ENCODE results near the gene CEP85L.

Gene CEP85L

GRCh38 chr6:118667988-118668387 lies 16.6 kb upstream of the CEP85L start:
- Histone ChIP-seq H3K27ac (ENCODE audit: low read depth, low read length) (no peak overlapping the region), H3K79me2 (ENCODE audit: control insufficient read depth, insufficient read depth, low read length) (no peaks in the 10 kb centered on the region), H4K5ac (ENCODE audit: low read length) (no peak overlapping the region), H3K23ac (ENCODE audit: low read length) (no peak overlapping the region), H3K36me3 (ENCODE audit: control insufficient read depth, insufficient read depth, low read length) (no peaks in the 10 kb centered on the region), H3K56ac (ENCODE audit: low read length) (no peak overlapping the region), H3K4ac (ENCODE audit: low read depth, low read length) (no peak overlapping the region), H2BK15ac (replicated peaks; ENCODE audit: low read depth) (no peak overlapping the region), H3K4me3 (ENCODE audit: low read length) (no peak overlapping the region), H2BK5ac (ENCODE audit: low read length) (no peak overlapping the region), H3K4me2 (ENCODE audit: low read length) (no peak overlapping the region), H3K9ac (ENCODE audit: low read length) (no peak overlapping the region), H3K18ac (ENCODE audit: low read length) (no peak overlapping the region), H3K79me1 (ENCODE audit: low read length) (no peaks in the 10 kb centered on the region), H3K27me3 (ENCODE audit: insufficient read depth, low read length, poor library complexity) (no peaks in the 10 kb centered on the region), H4K8ac (ENCODE audit: low read depth, low read length) (no peak overlapping the region), H3K4me1 (ENCODE audit: control insufficient read depth, low read depth, low read length) (no peaks in the 10 kb centered on the region), H2BK120ac (ENCODE audit: low read depth, low read length) (no peak overlapping the region), H2AK5ac (ENCODE audit: low read length) (no peak overlapping the region)
- WGBS (ENCODE audit: extremely low coverage, insufficient coverage, low lambda C conversion rate): no CpG with 5 or more reads among the region's 1 CpG
- DNase-seq: no peak

DNA sequence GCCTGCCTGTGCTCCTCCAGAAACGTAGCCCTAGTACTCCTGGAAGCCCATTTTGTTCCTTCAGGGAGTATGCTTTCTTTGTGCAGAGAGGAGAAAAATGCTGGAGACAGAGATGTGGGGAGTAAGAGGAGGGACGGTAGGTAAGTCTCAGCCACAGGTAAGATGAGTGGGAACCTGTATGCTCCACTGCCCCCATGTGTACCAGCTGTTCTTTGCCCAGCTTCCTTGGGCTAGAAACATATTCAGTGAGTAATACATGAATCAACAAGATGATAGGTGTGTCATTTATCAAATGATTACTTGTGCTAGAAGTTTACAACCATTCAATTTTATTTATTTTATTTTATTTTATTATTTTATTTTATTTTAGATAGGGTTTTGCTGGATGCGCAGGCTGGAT lies 13.6 kb upstream of the CEP85L start:
- no CpG with 5 or more reads among the region's 3 CpGs for WGBS (ENCODE audit: extremely low coverage, insufficient coverage, low lambda C conversion rate)
- Histone ChIP-seq H4K8ac (ENCODE audit: low read depth, low read length) (no peak overlapping the region), H3K4me3 (ENCODE audit: low read length) (no peak overlapping the region)

DNA sequence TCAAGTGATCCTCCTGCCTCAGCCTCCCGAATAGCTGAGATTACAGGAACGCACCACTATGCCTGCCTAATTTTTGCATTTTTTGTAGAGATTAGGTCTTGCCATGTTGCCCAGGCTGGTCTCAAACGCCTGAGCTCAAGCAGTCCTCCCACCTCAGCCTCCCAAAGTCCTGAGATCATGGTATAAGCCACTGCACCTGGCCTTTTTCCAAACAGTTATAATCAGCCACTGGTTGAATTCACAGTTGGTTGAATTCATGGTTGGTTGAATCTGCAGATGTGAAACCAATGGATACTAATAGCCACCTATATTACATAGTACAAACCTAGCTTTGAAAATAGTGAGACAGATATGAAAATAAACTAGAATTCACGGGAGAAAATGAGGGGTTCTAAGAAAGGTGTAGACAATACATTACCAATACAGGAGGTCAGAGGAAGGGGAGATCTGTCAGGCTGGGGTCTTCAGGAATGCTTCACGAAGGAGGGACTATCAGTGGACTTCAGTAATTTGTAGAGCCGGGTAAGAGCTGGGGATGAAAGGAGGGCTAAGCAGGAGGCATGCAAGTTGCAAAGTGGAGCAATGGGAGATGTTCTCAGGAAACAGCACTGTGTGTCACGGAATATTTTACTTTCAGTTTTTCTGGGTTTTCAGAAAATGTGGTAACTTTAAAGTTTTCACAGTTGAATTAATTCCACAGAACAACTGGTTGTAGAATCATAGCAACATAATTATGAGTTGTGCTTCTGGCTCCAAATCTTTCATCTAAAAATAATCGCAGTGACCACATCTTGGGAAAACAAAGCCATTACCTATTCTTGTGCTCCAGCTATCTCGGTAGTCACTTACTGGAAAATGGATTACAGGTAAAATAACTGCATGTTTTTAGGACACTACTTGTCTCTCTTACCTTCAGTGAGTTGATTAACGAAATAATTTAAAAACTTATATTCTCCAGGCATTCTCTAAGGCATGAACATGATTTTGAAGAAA lies 12.9 kb upstream of the CEP85L start:
- WGBS (ENCODE audit: extremely low coverage, insufficient coverage, low lambda C conversion rate): no CpG with 5 or more reads among the region's 10 CpGs
- no peaks in the 10 kb centered on the region for H3K79me1 ChIP-seq (ENCODE audit: low read length)

More for the DNA sequence above, 13.6 kb upstream of the CEP85L start:
- no peak overlapping the region for H3K4me2 ChIP-seq (ENCODE audit: low read length)
- H2BK120ac ChIP-seq (ENCODE audit: low read depth, low read length): no peak overlapping the region
- H4K5ac ChIP-seq (ENCODE audit: low read length): no peak overlapping the region
- DNase-seq: no peak
- H3K27me3 ChIP-seq (ENCODE audit: insufficient read depth, low read length, poor library complexity): no peaks in the 10 kb centered on the region
- no peak overlapping the region for H2BK15ac ChIP-seq (replicated peaks; ENCODE audit: low read depth)
- no peak overlapping the region for H3K4ac ChIP-seq (ENCODE audit: low read depth, low read length)
- H3K79me1 ChIP-seq (ENCODE audit: low read length): no peaks in the 10 kb centered on the region
- no peak overlapping the region for H3K27ac ChIP-seq (ENCODE audit: low read depth, low read length)
- H2AK5ac ChIP-seq (ENCODE audit: low read length): no peak overlapping the region
- no peak overlapping the region for H3K9ac ChIP-seq (ENCODE audit: low read length)
- no peak overlapping the region for H3K23ac ChIP-seq (ENCODE audit: low read length)
- no peak overlapping the region for H2BK5ac ChIP-seq (ENCODE audit: low read length)
- no peaks in the 10 kb centered on the region for H3K4me1 ChIP-seq (ENCODE audit: control insufficient read depth, low read depth, low read length)
- H3K18ac ChIP-seq (ENCODE audit: low read length): no peak overlapping the region
- H3K56ac ChIP-seq (ENCODE audit: low read length): no peak overlapping the region
- no peaks in the 10 kb centered on the region for H3K36me3 ChIP-seq (ENCODE audit: control insufficient read depth, insufficient read depth, low read length)
- no peaks in the 10 kb centered on the region for H3K79me2 ChIP-seq (ENCODE audit: control insufficient read depth, insufficient read depth, low read length)

GRCh38 chr6:118661831-118662230 lies 10.4 kb upstream of the CEP85L start:
- no peak overlapping the region for H3K9ac ChIP-seq (ENCODE audit: low read length)
- H2BK120ac ChIP-seq (ENCODE audit: low read depth, low read length): no peak overlapping the region
- H3K36me3 ChIP-seq (ENCODE audit: control insufficient read depth, insufficient read depth, low read length): no peaks in the 10 kb centered on the region
- no peak overlapping the region for H3K18ac ChIP-seq (ENCODE audit: low read length)
- DNase-seq: peak; percentile 55
- H3K27me3 ChIP-seq (ENCODE audit: insufficient read depth, low read length, poor library complexity): no peaks in the 10 kb centered on the region
- H2BK5ac ChIP-seq (ENCODE audit: low read length): no peak overlapping the region
- no peaks in the 10 kb centered on the region for H3K79me2 ChIP-seq (ENCODE audit: control insufficient read depth, insufficient read depth, low read length)
- no peak overlapping the region for H3K23ac ChIP-seq (ENCODE audit: low read length)
- no peak overlapping the region for H4K5ac ChIP-seq (ENCODE audit: low read length)
- H3K56ac ChIP-seq (ENCODE audit: low read length): no peak overlapping the region
- H4K8ac ChIP-seq (ENCODE audit: low read depth, low read length): no peak overlapping the region
- H3K4ac ChIP-seq (ENCODE audit: low read depth, low read length): no peak overlapping the region
- no peak overlapping the region for H3K4me3 ChIP-seq (ENCODE audit: low read length)
- H3K4me2 ChIP-seq (ENCODE audit: low read length): no peak overlapping the region
- WGBS (ENCODE audit: extremely low coverage, insufficient coverage, low lambda C conversion rate): no CpG with 5 or more reads among the region's 3 CpGs
- H2BK15ac ChIP-seq (replicated peaks; ENCODE audit: low read depth): no peak overlapping the region
- H3K4me1 ChIP-seq (ENCODE audit: control insufficient read depth, low read depth, low read length): no peaks in the 10 kb centered on the region
- H2AK5ac ChIP-seq (ENCODE audit: low read length): no peak overlapping the region
- H3K27ac ChIP-seq (ENCODE audit: low read depth, low read length): no peak overlapping the region
- H3K79me1 ChIP-seq (ENCODE audit: low read length): no peaks in the 10 kb centered on the region

More for the DNA sequence above, 12.9 kb upstream of the CEP85L start:
- Histone ChIP-seq H3K27me3 (ENCODE audit: insufficient read depth, low read length, poor library complexity) (no peaks in the 10 kb centered on the region), H3K9ac (ENCODE audit: low read length) (no peak overlapping the region), H3K56ac (ENCODE audit: low read length) (no peak overlapping the region), H3K4me1 (ENCODE audit: control insufficient read depth, low read depth, low read length) (no peaks in the 10 kb centered on the region), H3K23ac (ENCODE audit: low read length) (no peak overlapping the region), H3K18ac (ENCODE audit: low read length) (no peak overlapping the region), H3K79me2 (ENCODE audit: control insufficient read depth, insufficient read depth, low read length) (no peaks in the 10 kb centered on the region), H2BK15ac (replicated peaks; ENCODE audit: low read depth) (no peak overlapping the region), H3K4ac (ENCODE audit: low read depth, low read length) (no peak overlapping the region), H3K4me2 (ENCODE audit: low read length) (no peak overlapping the region), H3K36me3 (ENCODE audit: control insufficient read depth, insufficient read depth, low read length) (no peaks in the 10 kb centered on the region), H4K5ac (ENCODE audit: low read length) (no peak overlapping the region), H2AK5ac (ENCODE audit: low read length) (no peak overlapping the region), H2BK5ac (ENCODE audit: low read length) (no peak overlapping the region), H3K27ac (ENCODE audit: low read depth, low read length) (no peak overlapping the region), H2BK120ac (ENCODE audit: low read depth, low read length) (no peak overlapping the region), H3K4me3 (ENCODE audit: low read length) (no peak overlapping the region), H4K8ac (ENCODE audit: low read depth, low read length) (no peak overlapping the region)
- DNase-seq: no peak

GRCh38 chr6:118660218-118660569 lies 8.8 kb upstream of the CEP85L start:
- Histone ChIP-seq H2AK5ac (ENCODE audit: low read length) (no peak overlapping the region), H4K8ac (ENCODE audit: low read depth, low read length) (no peak overlapping the region), H3K9ac (ENCODE audit: low read length) (no peak overlapping the region), H3K79me1 (ENCODE audit: low read length) (no peaks in the 10 kb centered on the region), H4K5ac (ENCODE audit: low read length) (no peak overlapping the region), H3K36me3 (ENCODE audit: control insufficient read depth, insufficient read depth, low read length) (no peaks in the 10 kb centered on the region), H3K79me2 (ENCODE audit: control insufficient read depth, insufficient read depth, low read length) (no peaks in the 10 kb centered on the region), H3K4me2 (ENCODE audit: low read length) (no peak overlapping the region), H3K23ac (ENCODE audit: low read length) (no peak overlapping the region), H2BK5ac (ENCODE audit: low read length) (no peak overlapping the region), H3K4me1 (ENCODE audit: control insufficient read depth, low read depth, low read length) (no peaks in the 10 kb centered on the region), H3K18ac (ENCODE audit: low read length) (no peak overlapping the region), H2BK15ac (replicated peaks; ENCODE audit: low read depth) (no peak overlapping the region), H3K4me3 (ENCODE audit: low read length) (no peak overlapping the region), H3K56ac (ENCODE audit: low read length) (no peak overlapping the region), H3K27ac (ENCODE audit: low read depth, low read length) (no peak overlapping the region), H2BK120ac (ENCODE audit: low read depth, low read length) (no peak overlapping the region), H3K4ac (ENCODE audit: low read depth, low read length) (no peak overlapping the region), H3K27me3 (ENCODE audit: insufficient read depth, low read length, poor library complexity) (no peaks in the 10 kb centered on the region)
- DNase-seq: no peak
